Erythroblast (primary cell): ENCODE measurements around the gene MLLT10.

Source experiments
- GATA1 ChIP-seq: IDR thresholded peaks from 2 replicates; pipeline ENCODE4 v1.6.1; 2011; ENCODE audit warnings: low read depth, mild to moderate bottlenecking, control low read depth, low read length, moderate library complexity
- POLR2A ChIP-seq: IDR thresholded peaks from 2 replicates; pipeline ENCODE4 v1.6.1; 2011; ENCODE audit warnings: mild to moderate bottlenecking, low read length

DNA sequence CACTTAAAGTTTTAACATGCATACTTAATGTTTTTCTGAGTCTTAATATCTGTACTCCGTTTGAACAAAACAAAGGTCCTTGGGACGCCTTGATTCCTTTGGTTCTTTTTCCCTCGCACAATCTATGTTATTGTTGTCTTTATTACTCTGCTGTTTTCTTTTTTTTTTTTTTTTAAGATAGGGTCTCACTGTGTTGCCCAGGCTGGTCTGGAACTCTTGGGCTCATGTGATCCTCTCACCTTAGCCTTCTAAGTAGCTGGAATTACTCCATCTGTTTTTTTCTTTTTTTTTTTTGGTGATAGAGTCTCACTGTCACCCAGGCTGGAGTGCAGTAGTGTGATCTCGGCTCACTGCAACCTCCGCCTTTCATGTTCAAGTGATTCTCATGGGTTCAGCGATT lies 13.2 kb downstream of the MLLT10 start:
- TF ChIP-seq POLR2A: no peak
- TF ChIP-seq GATA1: no peak
